GM21360 (cell line): ENCODE results near the gene PDCD2L.
"Not testable (repeated sequence)": the region's sequence is repeated elsewhere in the genome, so short reads cannot be mapped to it uniquely, and the experiment has no call there.

ENCODE experiments used
- ATAC-seq: cut with Tn5 transposase; IDR thresholded peaks from one replicate; pipeline ENCODE4 v1.9.1; 2021; ENCODE audit warnings: mild to moderate bottlenecking, moderate library complexity; ENCODE audit not compliant: unreplicated experiment

Gene PDCD2L

DNA sequence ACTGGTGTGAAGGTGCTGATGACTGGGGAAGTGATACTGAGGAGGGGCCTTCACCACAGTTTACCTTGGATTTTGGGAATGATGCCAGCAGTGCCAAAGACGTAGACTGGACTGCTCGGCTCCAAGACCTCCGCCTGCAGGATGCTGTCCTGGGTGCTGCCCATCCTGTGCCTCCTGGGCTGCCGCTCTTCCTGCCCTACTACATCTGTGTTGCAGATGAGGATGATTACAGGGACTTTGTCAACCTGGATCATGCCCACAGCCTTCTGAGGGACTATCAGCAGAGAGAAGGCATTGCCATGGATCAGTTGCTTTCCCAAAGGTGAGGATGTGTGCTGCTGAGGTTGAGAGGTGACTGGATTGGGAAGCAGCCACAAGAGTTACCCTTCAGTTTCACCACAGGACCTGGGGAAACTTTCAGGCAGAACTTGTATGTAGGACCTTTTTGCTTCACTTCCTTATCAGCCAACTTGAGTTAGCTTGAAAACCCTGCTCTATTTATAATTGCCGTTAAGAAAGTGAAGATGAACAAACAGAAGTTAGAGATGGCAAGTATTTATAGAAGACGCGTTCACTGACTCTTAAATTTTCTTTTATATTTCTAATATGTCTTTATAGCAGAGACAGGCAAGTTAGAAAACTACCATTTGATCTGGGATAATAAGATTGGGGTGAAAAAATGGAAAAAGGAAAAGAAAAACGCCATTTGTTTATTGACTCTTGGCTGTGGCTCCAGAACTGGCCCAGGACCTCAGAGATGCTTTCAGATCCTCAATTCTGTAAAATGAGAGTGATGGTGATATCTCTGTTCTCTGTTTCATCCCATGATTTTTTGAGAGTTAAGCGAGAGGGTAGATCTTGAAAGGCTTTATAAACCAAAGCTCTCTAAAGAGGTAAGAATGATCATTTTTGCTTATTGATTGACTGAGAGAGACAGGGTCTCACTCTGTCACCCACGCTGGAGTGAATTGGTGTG lies 5.3 kb downstream of the PDCD2L start:
- no peak for ATAC-seq

DNA sequence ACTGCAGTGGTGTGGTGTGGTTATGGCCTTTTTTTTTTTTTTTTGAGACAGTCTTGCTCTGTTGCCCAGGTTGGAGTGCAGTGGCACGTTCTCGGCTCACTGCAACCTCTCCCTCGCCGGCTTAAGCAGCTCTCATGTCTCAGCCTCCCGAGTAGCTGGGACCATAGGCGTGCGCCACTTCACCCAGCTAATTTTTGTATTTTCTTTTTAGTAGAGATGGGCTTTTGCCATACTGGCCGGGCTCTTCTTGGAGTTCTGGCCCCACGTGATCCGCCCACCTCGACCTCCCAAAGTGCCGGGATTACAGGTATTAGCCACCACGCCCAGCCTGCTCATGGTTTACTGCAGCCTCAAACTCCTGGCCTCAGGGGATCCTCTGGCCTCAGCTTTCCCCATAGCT lies 7.0 kb downstream of the PDCD2L start:
- no peak for ATAC-seq

DNA sequence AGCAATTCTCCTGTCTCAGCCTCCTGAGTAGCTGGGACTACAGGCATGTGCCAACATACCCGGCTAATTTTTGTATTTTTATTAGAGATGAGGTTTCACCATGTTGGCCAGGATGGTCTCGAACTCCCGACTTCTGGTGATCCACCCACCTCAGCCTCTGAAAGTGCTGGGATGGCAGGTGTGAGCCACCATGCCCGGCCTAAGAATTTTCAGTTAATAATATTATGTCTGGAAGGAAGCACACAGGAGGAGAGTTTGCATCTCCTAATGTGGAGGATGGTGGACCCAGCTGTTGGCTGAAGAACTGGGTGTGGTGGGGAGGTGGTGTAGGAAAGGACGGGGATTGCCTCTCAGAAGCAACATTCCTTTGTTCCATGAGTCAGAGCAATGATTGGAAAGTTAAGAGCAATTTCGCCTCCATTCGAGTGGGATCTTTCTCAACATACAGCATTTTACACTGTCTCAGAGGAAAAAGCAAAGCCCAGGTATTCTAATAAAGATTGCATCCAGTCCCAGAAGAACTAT lies 11.9 kb downstream of the PDCD2L start:
- ATAC-seq, result no peak

DNA sequence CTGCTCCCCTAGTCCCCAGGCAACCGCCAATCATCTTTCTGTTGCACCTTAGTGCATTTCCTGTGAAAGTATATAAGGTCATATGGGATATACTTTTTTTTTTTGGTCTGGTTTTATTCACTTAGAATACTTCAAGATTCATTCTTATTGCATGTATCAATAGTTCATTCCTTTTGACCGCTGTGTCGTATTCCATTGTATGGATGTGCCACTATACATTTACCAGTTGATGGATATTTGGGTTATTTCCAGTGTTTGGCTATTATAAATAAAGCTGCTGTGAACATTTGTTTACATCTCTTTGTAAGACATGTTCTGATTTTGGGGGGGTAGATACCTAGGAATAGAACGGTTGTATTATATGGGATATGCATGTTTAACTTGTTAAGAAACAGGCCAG lies 14.1 kb downstream of the PDCD2L start:
- ATAC-seq, result no peak

DNA sequence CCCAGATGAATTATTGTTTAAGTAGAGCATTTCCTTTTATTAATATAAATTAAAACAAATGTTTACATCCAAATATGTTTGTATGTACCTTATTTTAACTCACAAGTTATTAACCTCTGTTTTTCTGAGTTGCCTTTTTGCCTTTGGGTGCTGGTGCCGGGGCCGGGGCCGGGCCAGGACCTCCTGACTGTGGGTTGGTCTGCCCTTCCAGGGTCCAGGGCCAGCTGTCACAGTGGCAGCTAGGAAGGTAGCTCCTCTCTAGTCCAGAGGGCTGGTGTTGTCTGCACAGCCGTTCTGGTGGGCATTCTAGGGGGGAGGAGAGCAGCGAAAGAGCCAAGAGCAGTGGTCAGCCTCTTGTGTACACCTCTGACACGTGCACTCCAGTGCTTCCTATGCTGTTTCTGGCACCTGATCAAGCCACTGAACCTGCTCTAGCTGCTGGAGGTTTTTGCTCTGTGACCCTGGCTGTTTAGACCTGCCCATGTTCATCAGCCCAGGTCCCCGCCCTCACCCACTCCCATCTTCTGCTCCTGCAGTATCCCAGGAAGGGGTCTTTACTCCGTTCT lies 22.0 kb downstream of the PDCD2L start:
- ATAC-seq, result no peak

DNA sequence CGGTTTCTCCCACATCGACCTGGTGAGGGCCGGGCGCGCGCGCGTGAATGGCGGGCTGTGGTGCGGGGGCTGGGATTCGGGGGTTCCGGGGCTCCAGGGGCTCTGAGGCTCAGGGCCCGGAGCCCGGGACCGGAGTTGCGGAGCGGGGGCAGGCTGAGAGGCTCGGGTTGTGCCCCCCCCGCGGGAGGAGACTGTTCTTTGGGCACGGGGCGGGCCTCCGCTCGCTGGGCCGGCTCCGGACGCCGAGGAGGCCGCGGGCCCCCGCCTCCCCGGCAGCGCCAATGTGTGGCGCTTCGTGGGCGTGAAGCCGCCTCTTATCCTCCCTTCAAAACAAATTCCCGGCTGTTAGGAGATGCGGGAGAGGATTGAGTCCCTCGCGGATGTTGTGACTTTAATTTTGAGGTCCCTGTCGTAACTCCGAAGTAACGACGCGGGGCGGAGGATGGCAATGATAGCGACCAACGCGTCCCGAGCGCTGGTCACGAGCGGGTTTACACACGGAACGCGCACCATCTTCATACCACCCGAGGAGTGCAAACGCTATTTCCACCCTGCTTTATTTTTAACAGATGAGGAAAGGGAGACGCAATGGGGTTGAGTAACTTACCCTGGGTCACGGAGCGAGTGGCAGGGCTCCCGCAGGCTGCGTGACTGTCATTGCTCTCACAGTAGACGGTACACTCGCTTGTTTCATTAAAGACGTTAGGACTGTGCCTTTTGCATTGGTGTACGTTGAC lies 24.5 kb downstream of the PDCD2L start:
- ATAC-seq, result peak; percentile 34

DNA sequence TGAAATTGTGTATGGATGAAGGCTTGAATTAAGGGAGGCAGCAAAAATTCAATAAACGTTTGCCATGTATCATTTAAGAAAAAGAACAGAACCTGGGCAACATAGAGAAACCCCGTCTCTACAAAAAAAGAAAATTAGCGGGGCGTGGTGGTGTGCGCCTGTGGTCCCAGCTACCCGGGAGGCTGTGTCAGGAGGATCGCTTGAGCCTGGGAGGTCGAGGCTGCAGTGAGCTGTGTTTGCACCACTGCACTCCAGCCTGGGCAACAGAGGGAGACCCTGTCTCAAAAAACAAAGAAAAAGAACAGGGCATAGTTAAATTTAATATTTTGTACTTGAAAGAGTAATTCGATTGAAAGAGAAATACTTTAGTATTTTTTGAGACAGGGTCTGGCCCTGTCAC lies 25.4 kb downstream of the PDCD2L start:
- ATAC-seq, result no peak

DNA sequence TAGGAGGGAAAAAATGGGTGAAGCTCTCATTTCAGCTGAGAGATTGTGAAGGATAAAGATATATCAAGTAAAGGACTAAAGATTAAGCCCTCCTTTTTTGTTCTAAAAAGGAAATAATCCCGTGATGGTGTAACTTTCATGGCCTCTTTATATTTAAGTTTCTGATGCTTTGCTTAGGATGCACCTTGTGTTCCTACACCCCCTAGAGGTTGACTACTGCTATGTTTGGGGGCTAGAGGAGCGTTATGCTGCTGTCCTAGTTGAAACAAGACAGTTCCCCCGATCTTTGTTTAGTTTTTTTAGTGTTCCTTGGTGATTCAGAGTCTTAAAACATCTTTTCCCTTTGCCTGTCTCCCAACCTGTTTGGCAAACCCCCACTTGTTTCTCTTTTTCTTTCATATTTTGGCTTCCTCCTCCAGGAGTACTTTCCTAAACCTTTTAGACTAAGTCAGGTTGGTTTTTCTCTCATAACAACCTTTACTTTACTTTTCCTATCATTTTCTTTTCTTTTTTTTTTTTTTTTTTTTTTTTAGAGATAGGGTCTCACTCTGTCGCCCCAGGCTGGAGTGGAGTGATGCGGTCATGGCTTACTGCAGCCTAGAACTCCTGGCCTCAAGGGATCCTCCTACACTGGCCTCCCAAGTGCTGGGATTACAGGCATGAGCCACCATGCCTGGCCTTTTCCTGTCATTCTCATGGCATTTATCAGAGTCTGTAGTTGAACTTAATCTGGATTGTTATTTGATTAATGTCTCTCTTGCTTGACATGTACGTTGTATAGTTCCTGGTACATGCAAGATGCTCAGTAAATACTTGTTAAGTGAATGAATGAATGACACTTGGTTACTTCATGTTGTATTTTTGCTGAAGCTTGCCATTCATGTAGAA lies 26.8 kb downstream of the PDCD2L start:
- ATAC-seq, result peak; percentile 54

DNA sequence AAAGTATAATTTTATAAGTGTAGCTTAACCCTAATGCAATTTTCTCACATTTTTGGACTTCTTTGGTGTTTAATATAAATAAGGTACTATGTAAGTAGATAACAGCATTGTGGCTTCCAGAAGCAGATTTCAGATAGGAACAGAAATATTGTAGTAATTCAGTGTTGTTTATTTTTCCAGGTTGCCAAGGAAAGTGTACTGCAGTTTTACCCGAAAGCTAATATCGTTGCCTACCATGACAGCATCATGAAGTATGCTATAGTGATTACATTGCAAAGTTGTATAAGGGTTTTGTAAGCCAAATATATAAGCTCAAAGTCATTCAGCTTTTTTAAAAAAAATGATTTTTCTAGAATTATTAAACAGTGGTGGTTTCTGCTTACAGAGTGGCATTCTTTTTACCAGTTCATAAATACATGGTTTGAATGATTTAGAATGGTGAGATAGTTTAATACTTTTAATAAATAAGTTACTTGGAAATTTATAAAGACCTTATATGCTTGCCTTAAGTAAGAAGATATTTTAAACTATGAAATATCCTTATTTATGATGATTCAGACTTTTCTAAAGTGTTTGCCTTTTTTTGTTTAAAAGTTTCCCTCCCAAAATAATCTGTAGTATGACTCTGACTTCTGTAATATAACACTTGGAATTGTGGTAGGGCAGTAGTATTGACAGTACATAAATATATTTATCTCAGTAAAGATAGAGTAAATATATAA lies 27.6 kb downstream of the PDCD2L start:
- ATAC-seq, result no peak

DNA sequence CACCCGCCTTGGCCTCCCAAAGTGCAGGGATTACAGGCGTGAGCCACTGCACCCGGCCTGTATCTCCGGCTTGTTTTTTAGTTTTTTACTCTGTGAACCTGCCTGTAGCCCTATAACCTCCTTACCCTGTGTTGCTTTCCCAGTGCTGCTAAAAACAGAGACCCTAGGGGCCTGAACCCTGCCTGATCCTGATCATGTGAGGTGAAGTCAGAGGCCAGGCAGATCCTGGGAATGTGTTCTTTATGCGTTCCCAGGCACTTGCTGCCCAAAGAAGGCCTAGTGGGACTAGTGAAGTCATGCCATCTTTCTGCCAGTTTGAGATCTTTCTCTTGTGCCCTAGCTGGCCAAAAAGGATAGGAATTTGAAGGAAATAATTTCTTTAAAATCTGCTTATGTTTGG lies 28.6 kb downstream of the PDCD2L start:
- ATAC-seq, result no peak

DNA sequence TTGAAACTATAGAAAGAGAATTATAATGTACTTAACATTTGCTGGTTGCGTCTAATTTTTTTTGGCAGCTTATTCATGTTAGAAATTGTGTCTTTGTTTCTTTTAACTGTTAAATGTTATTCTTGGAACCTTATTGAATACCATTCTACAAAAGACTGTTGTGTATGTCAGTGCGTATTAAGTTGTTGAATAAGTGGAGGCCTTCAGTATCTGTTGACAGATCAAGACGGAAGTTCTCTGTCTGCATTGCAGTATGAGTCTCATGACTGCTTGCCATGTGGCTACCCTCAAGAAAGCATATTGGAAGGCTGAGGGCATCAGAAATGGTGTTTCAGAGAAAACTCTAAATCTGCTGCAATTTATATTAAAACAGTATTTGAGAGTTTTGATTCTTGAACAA lies 32.5 kb downstream of the PDCD2L start:
- no peak for ATAC-seq

DNA sequence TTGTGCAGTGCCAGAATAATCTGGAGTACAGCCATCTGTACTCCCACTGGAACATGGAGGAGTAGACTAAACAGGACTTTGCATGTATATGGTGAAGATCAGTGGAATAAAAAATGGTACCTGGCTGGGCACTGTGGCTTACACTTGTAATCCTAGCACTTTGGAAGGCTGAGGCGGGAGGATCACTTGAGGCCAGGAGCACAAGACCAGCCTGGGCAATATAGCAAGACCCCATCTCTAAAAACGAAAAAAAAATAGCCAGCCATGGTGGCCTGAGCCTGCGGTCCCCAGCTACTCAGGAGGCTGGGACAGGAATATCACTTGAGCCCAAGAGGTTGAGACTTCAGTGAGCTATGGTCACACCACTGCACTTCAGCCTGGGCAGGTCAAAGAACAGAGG lies 44.0 kb downstream of the PDCD2L start:
- no peak for ATAC-seq

DNA sequence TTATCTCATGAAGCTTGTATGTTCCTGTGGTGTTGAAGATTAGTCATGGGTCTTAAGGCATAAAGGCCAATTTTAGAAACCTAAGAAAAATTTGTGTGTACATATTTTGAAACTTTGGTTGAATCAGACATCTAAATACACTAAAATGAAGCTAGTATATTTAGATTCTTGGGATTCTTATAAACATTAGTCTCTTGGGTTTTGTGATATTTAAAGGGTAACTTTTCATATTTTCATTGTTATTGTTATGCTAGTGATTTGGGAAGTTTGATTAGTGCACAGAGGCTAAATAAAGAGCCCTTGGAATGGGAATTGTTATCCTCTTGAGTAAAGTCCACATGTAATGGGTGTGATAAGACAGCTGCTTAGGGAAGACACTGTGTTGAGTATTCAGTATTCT lies 48.5 kb downstream of the PDCD2L start:
- ATAC-seq, result no peak

DNA sequence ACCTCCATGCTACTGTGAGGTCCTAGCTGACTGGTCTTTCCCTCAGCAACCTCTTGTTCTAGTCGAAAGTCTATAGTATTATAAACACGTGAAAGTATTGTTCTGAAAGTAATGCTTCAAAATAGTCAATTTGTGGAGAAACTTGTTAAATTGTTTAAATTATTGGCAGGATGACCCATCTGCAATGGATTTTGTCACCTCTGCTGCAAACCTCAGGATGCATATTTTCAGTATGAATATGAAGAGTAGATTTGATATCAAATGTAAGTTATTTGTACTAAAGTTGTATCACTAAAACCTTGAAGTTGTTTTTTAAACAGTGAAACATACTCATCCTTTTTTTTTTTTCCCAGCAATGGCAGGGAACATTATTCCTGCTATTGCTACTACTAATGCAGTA lies 49.9 kb downstream of the PDCD2L start:
- ATAC-seq, result no peak

DNA sequence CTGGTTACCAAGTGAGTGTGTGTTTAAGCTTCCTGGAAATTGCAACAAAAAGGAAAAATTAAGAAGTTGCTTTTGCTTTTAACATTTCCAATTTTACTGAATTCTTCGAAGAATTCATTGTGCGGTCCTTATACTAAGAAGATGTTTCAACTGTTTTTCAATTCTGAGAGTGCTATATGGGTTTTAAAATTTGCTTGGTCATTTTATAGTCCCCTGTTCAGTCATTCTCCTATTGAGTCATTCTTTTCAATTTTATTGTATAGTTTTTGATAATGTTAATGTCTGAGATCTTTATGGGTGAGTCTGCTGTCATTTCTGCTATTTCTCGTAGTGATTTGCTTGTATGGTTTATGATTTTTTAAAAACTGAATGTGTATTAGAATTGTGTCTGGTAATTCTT lies 50.5 kb downstream of the PDCD2L start:
- no peak for ATAC-seq

DNA sequence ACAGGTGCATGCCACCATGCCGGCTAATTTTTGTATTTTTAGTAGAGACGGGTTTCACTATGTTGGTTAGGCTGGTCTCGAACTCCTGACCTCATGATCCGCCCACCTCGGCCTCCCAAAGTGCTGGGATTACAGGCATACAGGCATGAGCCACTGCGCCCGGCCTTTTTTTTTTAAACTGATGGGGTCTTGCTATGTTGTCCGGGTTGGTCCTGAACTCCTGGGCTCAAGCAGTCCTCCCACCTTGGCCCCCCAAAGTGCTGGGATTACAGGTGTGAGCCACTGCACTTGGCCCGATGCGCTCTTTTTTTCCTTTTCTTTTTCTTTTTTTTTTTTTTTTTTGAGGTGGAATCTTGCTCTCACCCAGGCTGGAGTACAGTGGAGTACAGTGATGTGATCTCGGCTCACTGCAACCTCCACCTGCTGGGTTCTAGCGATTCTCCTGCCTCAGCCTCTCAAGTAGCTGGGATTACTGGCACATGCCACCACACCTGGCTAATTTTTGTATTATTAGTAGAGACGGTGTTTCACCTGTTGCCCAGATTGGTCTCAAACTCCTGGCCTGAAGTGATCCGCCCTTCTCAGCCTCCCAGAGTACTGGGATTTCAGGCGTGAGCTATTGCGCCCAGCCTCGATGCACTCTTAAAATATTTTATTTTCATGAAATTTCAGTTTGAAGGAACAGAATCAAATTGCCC lies 51.7 kb downstream of the PDCD2L start:
- not testable (repeated sequence) for ATAC-seq

DNA sequence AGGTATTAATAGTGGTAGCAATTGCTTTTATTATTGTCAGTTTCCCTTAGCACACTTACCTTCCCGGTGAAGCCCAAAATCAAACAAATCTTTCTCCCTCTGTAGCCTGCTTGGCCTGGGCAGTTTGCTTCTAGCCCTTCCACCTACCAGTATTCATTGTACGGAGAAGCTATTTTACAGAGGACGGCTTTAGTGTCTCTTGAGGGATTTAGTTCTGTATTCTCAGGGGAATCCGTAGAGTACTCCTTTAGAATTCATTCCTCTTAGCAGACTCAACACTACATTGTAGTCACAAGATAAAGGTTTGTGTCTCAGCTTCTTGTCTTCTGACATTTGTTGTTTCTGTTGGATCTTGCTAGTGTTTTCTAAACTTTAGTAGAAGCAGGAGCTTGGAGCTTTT lies 53.2 kb downstream of the PDCD2L start:
- ATAC-seq, result no peak

DNA sequence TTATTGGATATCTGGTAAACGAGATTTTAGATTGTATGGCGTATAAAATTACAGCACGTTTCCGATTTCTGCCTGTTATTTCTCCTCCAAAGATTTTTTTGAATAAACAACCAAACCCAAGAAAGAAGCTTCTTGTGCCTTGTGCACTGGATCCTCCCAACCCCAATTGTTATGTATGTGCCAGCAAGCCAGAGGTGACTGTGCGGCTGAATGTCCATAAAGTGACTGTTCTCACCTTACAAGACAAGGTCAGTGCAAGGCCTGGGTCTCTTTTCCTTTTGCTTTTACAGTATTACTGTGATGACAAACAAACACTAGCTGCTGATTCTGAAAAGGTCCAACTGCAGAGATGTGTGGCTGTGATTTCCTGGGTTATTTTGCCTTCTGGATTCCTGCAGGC lies 54.5 kb downstream of the PDCD2L start:
- ATAC-seq, result no peak

DNA sequence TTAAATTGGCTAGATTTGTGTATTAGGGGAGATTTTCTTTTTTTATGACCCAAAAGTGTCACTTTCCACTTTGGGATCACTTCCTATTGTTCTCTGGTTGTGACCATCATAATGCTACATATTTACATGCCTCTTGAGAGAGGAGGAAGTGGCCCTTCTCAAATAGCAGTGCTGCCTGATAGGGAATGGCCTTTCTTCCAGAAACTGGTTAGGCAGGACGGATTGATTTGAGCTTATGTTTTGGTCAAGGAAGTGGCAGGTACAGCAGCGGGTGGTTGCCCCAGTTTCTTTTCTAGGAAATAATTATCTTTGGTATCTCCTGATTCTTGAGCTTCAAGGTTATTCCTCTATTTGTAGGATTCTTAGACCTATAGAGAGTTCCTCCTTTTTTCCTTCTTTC lies 55.4 kb downstream of the PDCD2L start:
- ATAC-seq, result no peak
